Esophagus squamous epithelium (tissue), 4 donors: ENCODE results near the gene POU2F2.

Experiments
- POLR2A ChIP-seq, 4 donors: fragments of 450-650 bp; IDR thresholded peaks; one replicate each; pipeline ENCODE4 v1.6.1; 2017; ENCODE audit warnings: antibody characterized with exemption in 4 of 4, mild to moderate bottlenecking in 4 of 4, moderate library complexity in 3 of 4
- TF ChIP-seq, protein P1 (sequence below), 6 experiments: fragments of 450-650 bp in 4 of 6; fragments of 200-600 bp in 2 of 6; sonication (generic) in 2 of 6; IDR thresholded peaks; one replicate each; pipeline ENCODE4 v1.5.1; 2016 to 2019; ENCODE audit warnings: antibody characterized with exemption in 6 of 6, mild to moderate bottlenecking in 4 of 6, moderate library complexity in 4 of 6

DNA sequence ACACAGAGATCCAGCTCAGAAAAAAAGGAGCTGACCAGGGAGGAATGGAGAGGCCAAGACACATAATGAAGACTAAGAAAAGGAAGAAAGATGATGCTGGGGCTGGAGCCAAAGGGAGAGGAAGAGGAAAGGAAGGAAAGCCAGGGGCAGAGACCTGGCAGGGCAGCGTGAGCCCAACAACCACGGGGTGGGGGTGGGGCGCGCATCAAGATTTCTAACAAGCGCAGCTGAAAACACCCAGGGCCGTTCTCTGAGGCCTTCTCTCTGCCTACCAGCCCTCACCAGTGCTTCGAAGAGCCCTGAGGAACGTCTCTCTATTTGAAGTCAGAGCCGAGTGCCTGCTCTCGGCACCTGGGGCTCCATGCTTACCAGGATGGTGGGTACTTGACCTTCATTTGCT, 23.6 kb upstream of the POU2F2 start:
- TF ChIP-seq POLR2A (IDR thresholded peaks at IDR 0.05) = no peak
- TF ChIP-seq, protein P1, sequence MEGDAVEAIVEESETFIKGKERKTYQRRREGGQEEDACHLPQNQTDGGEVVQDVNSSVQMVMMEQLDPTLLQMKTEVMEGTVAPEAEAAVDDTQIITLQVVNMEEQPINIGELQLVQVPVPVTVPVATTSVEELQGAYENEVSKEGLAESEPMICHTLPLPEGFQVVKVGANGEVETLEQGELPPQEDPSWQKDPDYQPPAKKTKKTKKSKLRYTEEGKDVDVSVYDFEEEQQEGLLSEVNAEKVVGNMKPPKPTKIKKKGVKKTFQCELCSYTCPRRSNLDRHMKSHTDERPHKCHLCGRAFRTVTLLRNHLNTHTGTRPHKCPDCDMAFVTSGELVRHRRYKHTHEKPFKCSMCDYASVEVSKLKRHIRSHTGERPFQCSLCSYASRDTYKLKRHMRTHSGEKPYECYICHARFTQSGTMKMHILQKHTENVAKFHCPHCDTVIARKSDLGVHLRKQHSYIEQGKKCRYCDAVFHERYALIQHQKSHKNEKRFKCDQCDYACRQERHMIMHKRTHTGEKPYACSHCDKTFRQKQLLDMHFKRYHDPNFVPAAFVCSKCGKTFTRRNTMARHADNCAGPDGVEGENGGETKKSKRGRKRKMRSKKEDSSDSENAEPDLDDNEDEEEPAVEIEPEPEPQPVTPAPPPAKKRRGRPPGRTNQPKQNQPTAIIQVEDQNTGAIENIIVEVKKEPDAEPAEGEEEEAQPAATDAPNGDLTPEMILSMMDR (IDR thresholded peaks at IDR 0.05) = no peak
